MCF 10A (cell line): ENCODE measurements around the gene FBRS. TPM values are rescaled to one million over a fixed set of nuclear protein-coding genes. Genes with fewer than 3 reads are reported as not detected.

Experiments used
- BruUV-seq: library from RNA; stranded (reverse); fragments of 400-500 nt; replicated peaks from 2 replicates; lab custom pipeline; 2021; lab: Mats Ljungman, UMichigan
- CTCF ChIA-PET: fragments of 300-600 bp; sonication (Branson Sonifier 250); formaldehyde crosslinking; extraction: SDS; loops from one replicate; lab custom pipeline; 2021; ENCODE audit warnings: antibody characterized with exemption, inconsistent platforms; lab: Yijun Ruan, JAX
- POLR2A ChIA-PET: fragments of 300-600, 350-650 bp; sonication (Branson Sonifier 250); formaldehyde crosslinking; extraction: SDS; loops from one replicate; lab custom pipeline; 2020; ENCODE audit warnings: antibody characterized with exemption, inconsistent platforms; lab: Yijun Ruan, JAX
- DNase-seq: peaks from one replicate; pipeline ENCODE4 v3.0.0-alpha.2; 2018; ENCODE audit not compliant: unreplicated experiment
- H3K27ac Mint-ChIP-seq: one replicate; pipeline ENCODE4 v1.8.0; 2022; ENCODE audit warnings: mild to moderate bottlenecking, low read depth, mixed read lengths; ENCODE audit not compliant: unreplicated experiment
- H3K27me3 Mint-ChIP-seq: one replicate; pipeline ENCODE4 v1.8.0; 2022; ENCODE audit warnings: mixed read lengths; ENCODE audit not compliant: insufficient read depth, unreplicated experiment
- H3K36me3 Mint-ChIP-seq: one replicate; pipeline ENCODE4 v1.8.0; 2022; ENCODE audit warnings: mild to moderate bottlenecking, moderate library complexity, mixed read lengths; ENCODE audit not compliant: insufficient read depth, unreplicated experiment
- H3K4me1 Mint-ChIP-seq: one replicate; pipeline ENCODE4 v1.8.0; 2022; ENCODE audit warnings: mixed read lengths; ENCODE audit not compliant: insufficient read depth, unreplicated experiment
- H3K4me3 Mint-ChIP-seq: one replicate; pipeline ENCODE4 v1.8.0; 2022; ENCODE audit warnings: mild to moderate bottlenecking, moderate library complexity, mixed read lengths; ENCODE audit not compliant: unreplicated experiment
- H3K9me3 Mint-ChIP-seq: one replicate; pipeline ENCODE4 v1.8.0; 2022; ENCODE audit warnings: mixed read lengths; ENCODE audit not compliant: unreplicated experiment
- CTCF ChIP-seq: fragments of 200-600 bp; IDR thresholded peaks from one replicate; pipeline ENCODE4 v1.8.0; 2022; ENCODE audit warnings: antibody characterized with exemption, mild to moderate bottlenecking; ENCODE audit not compliant: unreplicated experiment
- intact Hi-C: fragments of 100-400 bp; cut with micrococcal nuclease; formaldehyde crosslinking; loops from 2 replicates; pipeline ENCODE4 v1.14.1; 2022
- total RNA-seq: library from RNA; stranded (reverse); gene quantifications from 2 replicates; pipeline ENCODE4 v1.2.3, GENCODE V29; 2022

FBRS gene
- total RNA-seq, 1 experiment from 2014 or later = 69.1 TPM

- TF ChIP-seq CTCF = no peak
- Mint-ChIP-seq H3K36me3 (peaks cover 85% of the 10 kb centered on the region), H3K9me3 (no peaks in the 10 kb centered on the region), H3K4me3 (no peak overlapping the region), H3K27ac (no peak overlapping the region), H3K27me3 (no peaks in the 10 kb centered on the region), H3K4me1 (peaks cover 15% of the 10 kb centered on the region)
- intact Hi-C loops = no loop called here
- CTCF ChIA-PET = interaction anchor here (0.7 to 1.2 kb wide), 2 partner anchors 29 to 130 kb away, joined by 3 read pairs; no protein-coding TSS in a partner anchor
- BruUV-seq = no TSS peak
- POLR2A ChIA-PET = interaction anchor here (1.9 kb wide), 1 partner anchor 32 kb away, joined by 5 read pairs; no protein-coding TSS in a partner anchor
- DNase-seq = no peak
Measured at GRCh38 chr16:30665155-30665829, 7.1 kb downstream of the FBRS start.

GRCh38 chr16:30665830-30666190 is 7.6 kb downstream of the FBRS start:
- Mint-ChIP-seq H3K27me3 (no peaks in the 10 kb centered on the region), H3K9me3 (no peaks in the 10 kb centered on the region), H3K4me1 (peaks cover 10% of the 10 kb centered on the region), H3K36me3 (peaks cover 85% of the 10 kb centered on the region), H3K27ac (no peak overlapping the region), H3K4me3 (no peak overlapping the region)
- no peak for DNase-seq
- intact Hi-C loops = no loop called here
- ChIA-PET CTCF (interaction anchor here (0.7 to 1.2 kb wide), 2 partner anchors 28 to 130 kb away, joined by 3 read pairs; no protein-coding TSS in a partner anchor), POLR2A (interaction anchor here (1.9 kb wide), 1 partner anchor 32 kb away, joined by 5 read pairs; no protein-coding TSS in a partner anchor)
- BruUV-seq = no TSS peak
- no peak for TF ChIP-seq CTCF

- no peak overlapping the region for H3K4me3 Mint-ChIP-seq
- ChIA-PET CTCF (no interaction called here), POLR2A (interaction anchor here (1.9 to 3.0 kb wide), 2 partner anchors 8 to 31 kb away, joined by 5 to 13 read pairs; partner anchors contain the start of gene FBRS)
- H3K36me3 Mint-ChIP-seq = peaks cover 78% of the 10 kb centered on the region
- DNase-seq = no peak
- no TSS peak for BruUV-seq
- no peak for TF ChIP-seq CTCF
- H3K9me3 Mint-ChIP-seq = no peaks in the 10 kb centered on the region
- intact Hi-C loops = no loop called here
- peaks cover 1% of the 10 kb centered on the region for H3K4me1 Mint-ChIP-seq
- H3K27me3 Mint-ChIP-seq = no peaks in the 10 kb centered on the region
- H3K27ac Mint-ChIP-seq = peak overlapping the region; percentile 39
Measured at GRCh38 chr16:30666681-30667080, 8.4 kb downstream of the FBRS start.

GRCh38 chr16:30667361-30667905 is 9.2 kb downstream of the FBRS start:
- intact Hi-C loops = no loop called here
- no peak for TF ChIP-seq CTCF
- ChIA-PET POLR2A (interaction anchor here (0.8 to 3.0 kb wide), 2 partner anchors 8 to 31 kb away, joined by 4 to 13 read pairs; partner anchors contain the start of genes FBRS and SRCAP), CTCF (interaction anchor here (0.9 kb wide), 1 partner anchor 9 kb away, joined by 3 read pairs; the partner anchor contains the start of gene FBRS)
- DNase-seq = no peak
- Mint-ChIP-seq H3K9me3 (no peaks in the 10 kb centered on the region), H3K4me1 (no peaks in the 10 kb centered on the region), H3K4me3 (no peak overlapping the region), H3K27me3 (no peaks in the 10 kb centered on the region), H3K27ac (no peak overlapping the region), H3K36me3 (peaks cover 71% of the 10 kb centered on the region)
- no TSS peak for BruUV-seq
